HepG2 (cell line): ENCODE measurements around the gene ANO6. TPM values are rescaled to one million over a fixed set of nuclear protein-coding genes. Genes with fewer than 3 reads are reported as not detected.

Experiments used
- ATAC-seq: fragments of 200-7000 bp; cut with Tn5 transposase; 3 replicates; pipeline ENCODE4 v1.9.1; 2020; ENCODE audit warnings: mild to moderate bottlenecking, moderate library complexity
- BruUV-seq: library from RNA; stranded (reverse); fragments of 400-500 nt; replicated peaks from 2 replicates; lab custom pipeline; 2021; lab: Mats Ljungman, UMichigan
- CTCF ChIA-PET: fragments of 300-600 bp; formaldehyde crosslinking; extraction: SDS; loops from one replicate; lab custom pipeline; 2021; ENCODE audit warnings: low total read pairs, inconsistent platforms, low intra/inter-chr PET ratio; lab: Yijun Ruan, JAX
- POLR2A ChIA-PET: fragments of 350-600 bp; sonication (Branson Sonifier 250); formaldehyde crosslinking; loops from one replicate; lab custom pipeline; 2020; ENCODE audit warnings: antibody characterized with exemption, inconsistent platforms; lab: Yijun Ruan, JAX
- DNase-seq: peaks from one replicate; pipeline ENCODE4 v3.0.0-alpha.2; 2015; ENCODE audit warnings: low spot score
- FAIRE-seq: peaks from 3 replicates; lab custom pipeline; 2011; peaks lifted over from hg19 to GRCh38; lab: Jason Lieb, UNC
- H2AFZ ChIP-seq: one replicate; pipeline ENCODE4 v1.6.1; 2011; ENCODE audit warnings: low read length, inconsistent platforms
- H3K27ac ChIP-seq: fragments of 300-600 bp; 3 replicates; pipeline ENCODE4 v1.8.0; 2011; ENCODE audit warnings: mixed run types, mild to moderate bottlenecking, mixed read lengths, low read length, inconsistent platforms; ENCODE audit not compliant: insufficient read depth; ENCODE audit errors: extremely low read length
- H3K27me3 ChIP-seq, 2 experiments: fragments of 200-600 bp in 1 of 2; 2 replicates in 1 of 2; 3 replicates in 1 of 2; pipeline versions ENCODE4 v1.6.0 to v1.8.0; 2011; ENCODE audit warnings: low read length in 2 of 2, mild to moderate bottlenecking in 2 of 2, moderate library complexity in 2 of 2, inconsistent platforms in 1 of 2; ENCODE audit not compliant: insufficient read depth in 2 of 2, control insufficient read depth in 1 of 2
- H3K36me3 ChIP-seq, 2 experiments: fragments of 200-600 bp in 1 of 2; replicated peaks in 1 of 2; 2 replicates in 1 of 2; 3 replicates in 1 of 2; pipeline versions ENCODE4 v1.5.1 to v1.8.0; 2011; ENCODE audit warnings: low read length in 2 of 2, inconsistent platforms in 1 of 2; ENCODE audit not compliant: insufficient read depth in 2 of 2, control insufficient read depth in 1 of 2
- H3K4me1 ChIP-seq: 2 replicates; pipeline ENCODE4 v1.5.1; 2012; ENCODE audit warnings: low read length, inconsistent platforms; ENCODE audit not compliant: insufficient read depth
- H3K4me2 ChIP-seq: 2 replicates; pipeline ENCODE4 v1.6.0; 2011; ENCODE audit warnings: low read depth, low read length, inconsistent platforms
- H3K4me3 ChIP-seq, 3 experiments: fragments of 200-600 bp in 1 of 3; sonication (generic), shearing (Covaris generic) in 1 of 3; replicated peaks in 1 of 3; 2 replicates each; pipeline ENCODE4 v1.5.1; 2011 to 2016; ENCODE audit warnings: low read length in 3 of 3, inconsistent platforms in 2 of 3, low read depth in 2 of 3, mild to moderate bottlenecking in 2 of 3, control low read depth in 1 of 3, mixed read lengths in 1 of 3; ENCODE audit not compliant: insufficient read depth in 1 of 3
- H3K79me2 ChIP-seq: one replicate; pipeline ENCODE4 v1.6.1; 2011; ENCODE audit warnings: low read length, inconsistent platforms; ENCODE audit not compliant: insufficient read depth
- H3K9ac ChIP-seq: 2 replicates; pipeline ENCODE4 v1.6.0; 2011; ENCODE audit warnings: mild to moderate bottlenecking, low read depth, low read length, inconsistent platforms; ENCODE audit not compliant: insufficient read depth
- H3K9me3 ChIP-seq: 2 replicates; pipeline ENCODE4 v1.5.1; 2012; ENCODE audit warnings: mild to moderate bottlenecking, low read length
- H4K20me1 ChIP-seq: 2 replicates; pipeline ENCODE4 v1.6.0; 2011; ENCODE audit warnings: inconsistent platforms, mild to moderate bottlenecking, low read length, moderate library complexity; ENCODE audit not compliant: insufficient read depth
- CBFB ChIP-seq: sonication (generic); formaldehyde crosslinking; IDR thresholded peaks from 2 replicates; pipeline ENCODE4 v1.4.0; 2020; ENCODE audit warnings: missing genetic modification reagents
- CENPT ChIP-seq: sonication (generic); formaldehyde crosslinking; IDR thresholded peaks from 2 replicates; pipeline ENCODE4 v1.8.0; 2022; ENCODE audit warnings: low read depth, mild to moderate bottlenecking, moderate library complexity, missing genetic modification reagents
- JDP2 ChIP-seq: sonication (generic); formaldehyde crosslinking; IDR thresholded peaks from 2 replicates; pipeline ENCODE4 v1.8.1; 2022; ENCODE audit warnings: missing genetic modification reagents, borderline replicate concordance
- KLF13 ChIP-seq: sonication (generic); formaldehyde crosslinking; IDR thresholded peaks from 2 replicates; pipeline ENCODE4 v1.4.0; 2020; ENCODE audit warnings: mild to moderate bottlenecking, missing genetic modification reagents
- RFXAP ChIP-seq: sonication (generic); formaldehyde crosslinking; IDR thresholded peaks from 2 replicates; pipeline ENCODE4 v1.4.0; 2020; ENCODE audit warnings: missing genetic modification reagents, borderline replicate concordance
- SOX13 ChIP-seq, 3 experiments: fragments of 450-650 bp in 1 of 3; sonication (generic) in 1 of 3; formaldehyde crosslinking in 1 of 3; IDR thresholded peaks in 2 of 3; conservative IDR thresholded peaks in 1 of 3; 2 replicates each; pipeline versions ENCODE4 v1.5.0 to v1.6.1; 2016 to 2020; ENCODE audit warnings: antibody characterized with exemption in 1 of 3, mild to moderate bottlenecking in 1 of 3, missing compliant biosample characterization in 1 of 3, missing genetic modification reagents in 1 of 3, moderate library complexity in 1 of 3
- ZBTB21 ChIP-seq: sonication (generic); formaldehyde crosslinking; IDR thresholded peaks from 2 replicates; pipeline ENCODE4 v1.4.0; 2020; ENCODE audit warnings: missing genetic modification reagents
- WGBS: methylation state at CpG from one replicate; pipeline ENCODE4 v1.1.6; 2017; ENCODE audit warnings: low lambda C conversion rate; 5-methylcytosine and 5-hydroxymethylcytosine counted together
- in situ Hi-C: cut with HindIII; loops from 2 replicates; pipeline ENCODE4 v1.10.0; 2017; ENCODE audit warnings: low pct_unique_long_range_greater_than_20kb; ENCODE audit not compliant: extremely low pct_ligation_motif_present
- intact Hi-C: fragments of 100-400 bp; cut with micrococcal nuclease; formaldehyde crosslinking; loops from one replicate; pipeline ENCODE4 v1.10.0; 2022; ENCODE audit not compliant: unreplicated experiment
- polyA plus RNA-seq, 8 experiments: library from polyadenylated mRNA; depleted of rRNA in 3 of 8; stranded (reverse) in 7 of 8; unstranded in 1 of 8; fragments of >200 nt; fragmentation: Illumina TruSeq in 4 of 8; extraction: Trizol in 4 of 8; gene quantifications; 2 replicates each; pipeline versions ENCODE4 v1.2.1 to v1.2.3, GENCODE V29; 2011 to 2016; ENCODE audit warnings: low read depth in 4 of 8, missing spikeins in 1 of 8, mixed read lengths in 1 of 8; ENCODE audit not compliant: insufficient read depth in 1 of 8
- total RNA-seq, 5 experiments: library from RNA; depleted of rRNA; stranded (reverse); fragments of >200 nt; fragmentation: Illumina TruSeq; extraction: Trizol; gene quantifications; 2 replicates each; pipeline ENCODE4 v1.2.3, GENCODE V29; 2016; ENCODE audit warnings: low read depth in 1 of 5
- TF ChIP-seq, protein P1 (sequence below): sonication (generic); formaldehyde crosslinking; IDR thresholded peaks from 2 replicates; pipeline ENCODE4 v1.4.0; 2020; ENCODE audit warnings: missing genetic modification reagents, mild to moderate bottlenecking, borderline replicate concordance
- TF ChIP-seq, protein P2 (sequence below): sonication (generic); formaldehyde crosslinking; IDR thresholded peaks from 2 replicates; pipeline ENCODE4 v1.8.1; 2023; ENCODE audit warnings: mild to moderate bottlenecking, missing genetic modification reagents
- TF ChIP-seq, protein P3 (sequence below), 2 experiments: sonication (generic) in 1 of 2; formaldehyde crosslinking in 1 of 2; IDR thresholded peaks; 2 replicates each; pipeline versions ENCODE4 v1.4.0 to v1.6.1; 2018 to 2020; ENCODE audit warnings: missing genetic modification reagents in 2 of 2, borderline replicate concordance in 1 of 2, low read depth in 1 of 2, mild to moderate bottlenecking in 1 of 2, missing biosample characterization in 1 of 2
- TF ChIP-seq, protein P4 (sequence below): sonication (generic); formaldehyde crosslinking; IDR thresholded peaks from 2 replicates; pipeline ENCODE4 v1.4.0; 2020; ENCODE audit warnings: missing genetic modification reagents, low read depth, mild to moderate bottlenecking, borderline replicate concordance

The ANO6 gene
- total and polyA plus RNA-seq, 2 of the 13 experiments (the other 11 are each of a cell fraction or from before 2014, with no cell fraction given) = 37.8 to 57.1 TPM

DNA sequence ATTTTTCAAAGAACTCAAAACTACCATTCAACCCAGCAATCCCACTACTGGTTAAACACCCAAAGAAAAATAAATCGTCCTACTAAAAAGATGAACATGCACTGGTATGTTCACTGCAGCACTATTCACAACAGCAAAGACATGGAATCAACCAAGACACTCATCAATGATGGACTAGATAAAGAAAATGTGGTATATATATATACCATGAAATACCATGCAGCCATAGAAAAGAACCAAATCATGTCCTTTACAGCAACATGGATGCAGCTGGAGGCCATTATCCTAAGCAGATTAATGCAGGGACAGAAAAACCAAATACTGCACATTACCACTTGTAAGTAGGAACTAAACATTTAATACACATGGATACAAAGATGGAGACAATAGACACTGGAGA lies 3.8 kb upstream of the ANO6 start:
- Histone ChIP-seq H3K4me3 (no peak overlapping the region), H3K9me3 (no peaks in the 10 kb centered on the region), H3K4me1 (peaks cover 35% of the 10 kb centered on the region), H3K36me3 (no peaks in the 10 kb centered on the region), H4K20me1 (no peaks in the 10 kb centered on the region), H3K9ac (no peak overlapping the region), H3K79me2 (peaks cover 7% of the 10 kb centered on the region), H3K27ac (no peak overlapping the region), H3K27me3 (no peaks in the 10 kb centered on the region; a peak in 1 of 5 replicates), H2AFZ (no peak overlapping the region), H3K4me2 (no peak overlapping the region)
- ATAC-seq (no peak), FAIRE-seq (no peak), DNase-seq (no peak)
- in situ Hi-C loops = no loop called here
- TF ChIP-seq KLF13 (CRISPR knock-in tag) (no peak), ZBTB21 (CRISPR knock-in tag) (no peak), CENPT (CRISPR knock-in tag) (no peak), JDP2 (CRISPR knock-in tag) (no peak), CBFB (CRISPR knock-in tag) (no peak), SOX13 (IDR thresholded peaks at IDR 0.05) (no peak), SOX13 (CRISPR knock-in tag; conservative IDR thresholded peaks at IDR 0.05 in 1 of 2, IDR thresholded peaks at IDR 0.05 in 1 of 2) (no peak), RFXAP (CRISPR knock-in tag) (no peak)
- TF ChIP-seq, protein P1, sequence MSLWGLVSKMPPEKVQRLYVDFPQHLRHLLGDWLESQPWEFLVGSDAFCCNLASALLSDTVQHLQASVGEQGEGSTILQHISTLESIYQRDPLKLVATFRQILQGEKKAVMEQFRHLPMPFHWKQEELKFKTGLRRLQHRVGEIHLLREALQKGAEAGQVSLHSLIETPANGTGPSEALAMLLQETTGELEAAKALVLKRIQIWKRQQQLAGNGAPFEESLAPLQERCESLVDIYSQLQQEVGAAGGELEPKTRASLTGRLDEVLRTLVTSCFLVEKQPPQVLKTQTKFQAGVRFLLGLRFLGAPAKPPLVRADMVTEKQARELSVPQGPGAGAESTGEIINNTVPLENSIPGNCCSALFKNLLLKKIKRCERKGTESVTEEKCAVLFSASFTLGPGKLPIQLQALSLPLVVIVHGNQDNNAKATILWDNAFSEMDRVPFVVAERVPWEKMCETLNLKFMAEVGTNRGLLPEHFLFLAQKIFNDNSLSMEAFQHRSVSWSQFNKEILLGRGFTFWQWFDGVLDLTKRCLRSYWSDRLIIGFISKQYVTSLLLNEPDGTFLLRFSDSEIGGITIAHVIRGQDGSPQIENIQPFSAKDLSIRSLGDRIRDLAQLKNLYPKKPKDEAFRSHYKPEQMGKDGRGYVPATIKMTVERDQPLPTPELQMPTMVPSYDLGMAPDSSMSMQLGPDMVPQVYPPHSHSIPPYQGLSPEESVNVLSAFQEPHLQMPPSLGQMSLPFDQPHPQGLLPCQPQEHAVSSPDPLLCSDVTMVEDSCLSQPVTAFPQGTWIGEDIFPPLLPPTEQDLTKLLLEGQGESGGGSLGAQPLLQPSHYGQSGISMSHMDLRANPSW (CRISPR knock-in tag) = no peak
- TF ChIP-seq, protein P2, sequence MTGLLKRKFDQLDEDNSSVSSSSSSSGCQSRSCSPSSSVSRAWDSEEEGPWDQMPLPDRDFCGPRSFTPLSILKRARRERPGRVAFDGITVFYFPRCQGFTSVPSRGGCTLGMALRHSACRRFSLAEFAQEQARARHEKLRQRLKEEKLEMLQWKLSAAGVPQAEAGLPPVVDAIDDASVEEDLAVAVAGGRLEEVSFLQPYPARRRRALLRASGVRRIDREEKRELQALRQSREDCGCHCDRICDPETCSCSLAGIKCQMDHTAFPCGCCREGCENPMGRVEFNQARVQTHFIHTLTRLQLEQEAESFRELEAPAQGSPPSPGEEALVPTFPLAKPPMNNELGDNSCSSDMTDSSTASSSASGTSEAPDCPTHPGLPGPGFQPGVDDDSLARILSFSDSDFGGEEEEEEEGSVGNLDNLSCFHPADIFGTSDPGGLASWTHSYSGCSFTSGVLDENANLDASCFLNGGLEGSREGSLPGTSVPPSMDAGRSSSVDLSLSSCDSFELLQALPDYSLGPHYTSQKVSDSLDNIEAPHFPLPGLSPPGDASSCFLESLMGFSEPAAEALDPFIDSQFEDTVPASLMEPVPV = no peak
- TF ChIP-seq, protein P3, sequence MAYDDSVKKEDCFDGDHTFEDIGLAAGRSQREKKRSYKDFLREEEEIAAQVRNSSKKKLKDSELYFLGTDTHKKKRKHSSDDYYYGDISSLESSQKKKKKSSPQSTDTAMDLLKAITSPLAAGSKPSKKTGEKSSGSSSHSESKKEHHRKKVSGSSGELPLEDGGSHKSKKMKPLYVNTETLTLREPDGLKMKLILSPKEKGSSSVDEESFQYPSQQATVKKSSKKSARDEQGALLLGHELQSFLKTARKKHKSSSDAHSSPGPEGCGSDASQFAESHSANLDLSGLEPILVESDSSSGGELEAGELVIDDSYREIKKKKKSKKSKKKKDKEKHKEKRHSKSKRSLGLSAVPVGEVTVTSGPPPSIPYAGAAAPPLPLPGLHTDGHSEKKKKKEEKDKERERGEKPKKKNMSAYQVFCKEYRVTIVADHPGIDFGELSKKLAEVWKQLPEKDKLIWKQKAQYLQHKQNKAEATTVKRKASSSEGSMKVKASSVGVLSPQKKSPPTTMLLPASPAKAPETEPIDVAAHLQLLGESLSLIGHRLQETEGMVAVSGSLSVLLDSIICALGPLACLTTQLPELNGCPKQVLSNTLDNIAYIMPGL (CRISPR knock-in tag; IDR thresholded peaks at IDR 0.05; ENCODE audit: borderline replicate concordance in 1 of 2, low read depth in 1 of 2) = no peak
- TF ChIP-seq, protein P4, sequence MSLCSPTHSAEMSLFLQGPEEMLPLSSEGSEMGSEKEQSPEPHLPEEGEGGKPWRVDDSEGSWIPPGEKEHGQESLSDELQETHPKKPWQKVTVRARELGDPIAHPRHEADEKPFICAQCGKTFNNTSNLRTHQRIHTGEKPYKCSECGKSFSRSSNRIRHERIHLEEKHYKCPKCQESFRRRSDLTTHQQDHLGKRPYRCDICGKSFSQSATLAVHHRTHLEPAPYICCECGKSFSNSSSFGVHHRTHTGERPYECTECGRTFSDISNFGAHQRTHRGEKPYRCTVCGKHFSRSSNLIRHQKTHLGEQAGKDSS (CRISPR knock-in tag) = no peak
- intact Hi-C loops = no loop called here
- WGBS = 95% methylated on average over 1 of the region's 1 CpG
- BruUV-seq = no TSS peak
- CTCF ChIA-PET = no interaction called here
- POLR2A ChIA-PET = no interaction called here
